Breast epithelium (tissue), 4 donors: ENCODE measurements around the gene SLC9A8. TPM values are rescaled to one million over a fixed set of nuclear protein-coding genes. Genes with fewer than 3 reads are reported as not detected.

Source experiments
- DNase-seq, 2 donors: peaks; one replicate each; pipeline ENCODE4 v3.0.0-alpha.2; 2019; ENCODE audit warnings: low spot score in 2 of 2
- H3K27ac ChIP-seq, 2 donors: fragments of 200-600 bp; sonication (generic) in 1 of 2; one replicate each; pipeline ENCODE4 v1.5.1; 2016 to 2019; ENCODE audit warnings: mild to moderate bottlenecking in 1 of 2
- H3K27me3 ChIP-seq, 2 donors: fragments of 200-600 bp; sonication (generic) in 1 of 2; one replicate each; pipeline versions ENCODE4 v1.5.1 to v1.6.0; 2017 to 2019; ENCODE audit warnings: control low read depth in 1 of 2, mild to moderate bottlenecking in 1 of 2
- H3K36me3 ChIP-seq: fragments of 200-600 bp; one replicate; pipeline ENCODE4 v1.5.1; 2019
- H3K4me1 ChIP-seq, 2 donors: fragments of 200-600 bp; sonication (generic); one replicate each; pipeline ENCODE4 v1.5.1; 2016 to 2019; ENCODE audit warnings: control low read depth in 1 of 2
- H3K4me3 ChIP-seq, 3 donors: fragments of 200-600 bp; sonication (generic); 1 replicate in 2 of 3; 2 replicates in 1 of 3; pipeline ENCODE4 v1.5.1; 2016 to 2019; ENCODE audit warnings: mild to moderate bottlenecking in 3 of 3, moderate library complexity in 2 of 3
- H3K9me3 ChIP-seq, 2 donors: fragments of 200-600 bp; sonication (generic) in 1 of 2; one replicate each; pipeline ENCODE4 v1.5.1; 2016 to 2019; ENCODE audit warnings: control low read depth in 1 of 2
- CTCF ChIP-seq, 3 donors: fragments of 450-650 bp; IDR thresholded peaks; one replicate each; pipeline ENCODE4 v1.5.1; 2016 to 2017; ENCODE audit warnings: antibody characterized with exemption in 3 of 3, mild to moderate bottlenecking in 3 of 3, moderate library complexity in 3 of 3
- POLR2A ChIP-seq: fragments of 450-650 bp; IDR thresholded peaks from one replicate; pipeline ENCODE4 v1.6.1; 2016; ENCODE audit warnings: antibody characterized with exemption, mild to moderate bottlenecking, moderate library complexity
- POLR2AphosphoS5 ChIP-seq, 3 donors: sonication (generic); formaldehyde crosslinking; IDR thresholded peaks; one replicate each; pipeline ENCODE4 v1.6.1; 2017; ENCODE audit warnings: antibody characterized with exemption in 3 of 3
- intact Hi-C: fragments of 100-400 bp; cut with DNase I; formaldehyde crosslinking; loops from one replicate; pipeline ENCODE4 v1.15.1; 2023; ENCODE audit warnings: low total_unique reads
- total RNA-seq, 3 donors: library from RNA; depleted of rRNA; stranded (reverse); fragments of >200 nt; gene quantifications; one replicate each; pipeline ENCODE4 v1.1.0, GENCODE V29; 2016

SLC9A8 gene
- total RNA-seq, 3 donors from 2014 or later = 11.8 to 13.5 (median 13.3) TPM

GRCh38 chr20:49915118-49915379 is 102.4 kb downstream of the SLC9A8 start:
- peak overlapping the region; percentile 100 for H3K4me3 ChIP-seq
- no peak for DNase-seq
- H3K4me1 ChIP-seq = peaks cover 3 to 12% of the 10 kb centered on the region in 2 donors
- no peaks in the 10 kb centered on the region for H3K27me3 ChIP-seq
- intact Hi-C loops = no loop called here
- no peak for TF ChIP-seq POLR2A
- H3K27ac ChIP-seq = peak overlapping the region; percentile 99 to 100
- H3K9me3 ChIP-seq = no peaks in the 10 kb centered on the region
- no peaks in the 10 kb centered on the region for H3K36me3 ChIP-seq

GRCh38 chr20:49915380-49916145 is 102.9 kb downstream of the SLC9A8 start, which contains the start of gene SPATA2:
Gene SPATA2, minus strand, starts transcription at chr20:49915529. Its CDS starts 7,039 bp downstream, at chr20:49908490.
- no peaks in the 10 kb centered on the region for H3K36me3 ChIP-seq
- peak within 1 kb of the TSS; percentile 100 for H3K4me3 ChIP-seq
- H3K27ac ChIP-seq = peak within 1 kb of the TSS; percentile 99 to 100
- intact Hi-C loops = no loop called here
- H3K4me1 ChIP-seq = peaks cover 3 to 12% of the 10 kb centered on the region in 2 donors
- H3K9me3 ChIP-seq = no peaks in the 10 kb centered on the region
- H3K27me3 ChIP-seq = no peaks in the 10 kb centered on the region
- DNase-seq = peak; percentile 94 to 95
- TF ChIP-seq POLR2AphosphoS5 (IDR thresholded peaks at IDR 0.05) (peak; percentile 43 to 84 (median 74)), CTCF (IDR thresholded peaks at IDR 0.05) (no peak), POLR2A (peak; percentile 66)

- TF ChIP-seq POLR2AphosphoS5 (IDR thresholded peaks at IDR 0.05) = no peak
- no peak for TF ChIP-seq POLR2A
- TF ChIP-seq CTCF (IDR thresholded peaks at IDR 0.05) = no peak
- peaks cover 3 to 12% of the 10 kb centered on the region in 2 donors for H3K4me1 ChIP-seq
- no peaks in the 10 kb centered on the region for H3K36me3 ChIP-seq
- H3K27ac ChIP-seq = peak overlapping the region; percentile 99 to 100
- no peaks in the 10 kb centered on the region for H3K9me3 ChIP-seq
- intact Hi-C loops = no loop called here
- peak in 1 of 2 donors; percentile 61 for DNase-seq
- peak overlapping the region; percentile 100 for H3K4me3 ChIP-seq
- no peaks in the 10 kb centered on the region for H3K27me3 ChIP-seq
Observed at GRCh38 chr20:49916146-49917002, 103.7 kb downstream of the SLC9A8 start.

DNA sequence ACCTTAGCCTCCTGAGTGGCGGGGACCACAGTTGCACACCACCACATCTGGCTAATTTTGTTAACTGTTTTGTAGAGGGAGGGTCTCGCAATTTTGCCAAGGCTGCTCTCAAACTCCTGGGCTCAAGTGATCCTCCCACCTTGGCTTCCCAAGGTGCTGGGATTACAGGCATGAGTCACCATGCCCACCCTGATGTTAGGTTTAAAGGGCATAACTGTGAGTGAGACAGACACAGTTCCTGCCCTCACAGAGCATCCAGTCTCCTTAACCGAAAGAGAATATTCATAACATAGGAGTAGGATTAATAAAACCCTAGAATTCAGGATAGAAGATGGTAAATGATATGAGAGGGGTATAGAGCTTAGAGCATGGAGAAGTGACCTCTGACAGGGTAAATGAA is 105.8 kb downstream of the SLC9A8 start:
- Histone ChIP-seq H3K27ac (no peak overlapping the region), H3K27me3 (no peaks in the 10 kb centered on the region), H3K9me3 (no peaks in the 10 kb centered on the region), H3K36me3 (no peaks in the 10 kb centered on the region), H3K4me1 (peaks cover 3 to 10% of the 10 kb centered on the region in 2 donors), H3K4me3 (no peak overlapping the region)
- intact Hi-C loops = no loop called here
- DNase-seq = no peak
- no peak for TF ChIP-seq POLR2A
- TF ChIP-seq CTCF (IDR thresholded peaks at IDR 0.05) = no peak
- no peak for TF ChIP-seq POLR2AphosphoS5 (IDR thresholded peaks at IDR 0.05)

- Histone ChIP-seq H3K27ac (no peak overlapping the region), H3K4me1 (peaks cover 3 to 7% of the 10 kb centered on the region in 2 donors), H3K9me3 (no peaks in the 10 kb centered on the region), H3K27me3 (no peaks in the 10 kb centered on the region), H3K36me3 (no peaks in the 10 kb centered on the region), H3K4me3 (no peak overlapping the region)
- intact Hi-C loops = no loop called here
- TF ChIP-seq CTCF (IDR thresholded peaks at IDR 0.05) (no peak), POLR2A (no peak), POLR2AphosphoS5 (IDR thresholded peaks at IDR 0.05) (no peak)
- DNase-seq = no peak
Observed at GRCh38 chr20:49919009-49919408, 106.4 kb downstream of the SLC9A8 start.
